HFFc6 (cell line): Measurements from ENCODE around the gene ITLN2. TPM values are rescaled to one million over a fixed set of nuclear protein-coding genes. Genes with fewer than 3 reads are reported as not detected.
"Not testable (repeated sequence)": the region's sequence is repeated elsewhere in the genome, so short reads cannot be mapped to it uniquely, and the experiment has no call there.

Experiments
- DNase-seq: peaks from one replicate; pipeline ENCODE4 v3.0.0-alpha.2; 2018
- H3K27ac Mint-ChIP-seq: 2 replicates; pipeline ENCODE4 v1.8.0; 2020; ENCODE audit warnings: mild to moderate bottlenecking, mixed read lengths
- H3K27me3 Mint-ChIP-seq: 2 replicates; pipeline ENCODE4 v1.8.0; 2021; ENCODE audit warnings: mild to moderate bottlenecking, moderate library complexity, mixed read lengths; ENCODE audit not compliant: insufficient read depth
- H3K36me3 Mint-ChIP-seq: 2 replicates; pipeline ENCODE4 v1.8.0; 2021; ENCODE audit warnings: low read depth, mixed read lengths
- H3K4me1 Mint-ChIP-seq: 2 replicates; pipeline ENCODE4 v1.8.0; 2020; ENCODE audit warnings: low read depth, mixed read lengths
- H3K4me3 Mint-ChIP-seq: 2 replicates; pipeline ENCODE4 v1.8.0; 2020; ENCODE audit warnings: mild to moderate bottlenecking, moderate library complexity, mixed read lengths
- H3K9me3 Mint-ChIP-seq: 2 replicates; pipeline ENCODE4 v1.8.0; 2020; ENCODE audit warnings: mild to moderate bottlenecking, mixed read lengths
- CTCF ChIP-seq: fragments of 200-600 bp; sonication (generic); IDR thresholded peaks from 2 replicates; pipeline ENCODE4 v1.5.0; 2021; ENCODE audit warnings: antibody characterized with exemption, mild to moderate bottlenecking
- total RNA-seq, 6 experiments: library from RNA; stranded (reverse); fragmentation: NEBNext Ultra II Directional; extraction: Animal tissue kit (Norgen Biotek cat#: 25700); gene quantifications; 2 replicates in 1 of 6; 3 replicates in 5 of 6; pipeline ENCODE4 v1.2.3, GENCODE V29; 2021

ITLN2 gene
- total RNA-seq, 6 experiments from 2014 or later, result not detected

DNA sequence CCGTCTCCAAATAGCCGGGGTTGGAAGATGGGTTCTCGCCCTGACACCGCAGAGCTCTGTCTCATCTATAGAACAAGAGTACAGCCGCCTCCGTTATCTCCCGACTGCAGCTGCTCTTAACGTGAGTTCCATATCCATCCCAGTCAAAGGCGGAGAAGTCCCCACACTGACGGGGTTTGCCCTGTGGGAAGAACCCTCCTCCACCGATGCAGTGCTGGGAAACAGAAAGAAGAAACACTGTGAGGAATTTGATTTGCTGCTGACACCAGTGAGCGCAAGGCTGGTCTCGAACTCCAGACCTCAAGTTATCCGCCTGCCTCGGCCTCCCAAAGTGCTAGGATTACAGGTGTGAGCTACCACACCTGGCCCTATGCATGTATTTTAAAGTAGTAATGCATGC lies 9.5 kb downstream of the ITLN2 start:
- DNase-seq, result no peak
- no peak overlapping the region for H3K4me3 Mint-ChIP-seq
- peaks cover 20% of the 10 kb centered on the region for H3K27me3 Mint-ChIP-seq
- H3K4me1 Mint-ChIP-seq, result peaks cover 21% of the 10 kb centered on the region
- H3K27ac Mint-ChIP-seq, result no peak overlapping the region
- H3K36me3 Mint-ChIP-seq, result no peaks in the 10 kb centered on the region
- TF ChIP-seq CTCF, result no peak
- H3K9me3 Mint-ChIP-seq, result no peaks in the 10 kb centered on the region

DNA sequence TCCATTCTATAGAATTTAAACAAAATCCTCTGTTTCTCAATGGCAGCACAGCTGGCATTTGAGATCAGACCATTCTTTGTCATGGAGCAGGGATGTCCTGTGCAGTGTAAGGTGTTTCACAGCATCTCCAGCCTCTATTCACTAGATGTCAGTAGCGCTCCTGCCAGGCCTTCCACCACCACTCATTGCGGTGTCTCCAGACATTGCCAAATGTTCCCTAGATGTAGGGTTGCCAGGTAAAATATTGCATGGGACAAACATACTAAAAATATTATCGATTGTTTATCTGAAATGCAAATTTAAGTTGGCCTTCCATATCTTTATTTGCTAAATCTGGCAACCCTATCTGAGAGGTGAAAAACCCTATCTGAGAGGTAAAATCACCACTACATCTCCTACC lies 11.7 kb downstream of the ITLN2 start:
- no peaks in the 10 kb centered on the region for H3K9me3 Mint-ChIP-seq
- H3K27me3 Mint-ChIP-seq, result peaks cover 20% of the 10 kb centered on the region
- peak; percentile 26; the same call in 1 of the 2 replicates for TF ChIP-seq CTCF
- no peak overlapping the region for H3K27ac Mint-ChIP-seq
- no peak overlapping the region for H3K4me3 Mint-ChIP-seq
- no peaks in the 10 kb centered on the region for H3K36me3 Mint-ChIP-seq
- peaks cover 7% of the 10 kb centered on the region; the same call in 1 of the 2 replicates for H3K4me1 Mint-ChIP-seq
- peak; percentile 11 for DNase-seq

DNA sequence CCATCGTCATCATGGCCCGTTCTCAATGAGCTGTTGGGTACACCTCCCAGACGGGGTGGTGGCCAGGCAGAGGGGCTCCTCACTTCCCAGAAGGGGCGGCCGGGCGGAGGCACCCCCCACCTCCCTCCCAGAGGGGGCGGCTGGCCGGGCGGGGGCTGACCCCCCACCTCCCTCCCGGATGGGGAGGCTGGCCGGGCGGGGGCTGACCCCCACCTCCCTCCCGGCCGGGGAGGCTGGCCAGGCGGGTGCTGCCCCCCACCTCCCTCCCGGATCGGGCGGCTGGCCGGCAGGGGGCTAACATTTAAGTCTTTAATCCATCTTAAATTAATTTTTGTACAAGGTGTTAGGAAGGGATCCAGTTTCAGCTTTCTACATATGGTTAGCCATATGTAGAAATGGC lies 17.9 kb downstream of the ITLN2 start:
- not testable (repeated sequence) for H3K4me3 Mint-ChIP-seq, H3K4me1 Mint-ChIP-seq, H3K27ac Mint-ChIP-seq, H3K9me3 Mint-ChIP-seq, H3K27me3 Mint-ChIP-seq, DNase-seq, H3K36me3 Mint-ChIP-seq

- no peak overlapping the region for H3K27ac Mint-ChIP-seq
- peaks cover 2% of the 10 kb centered on the region for H3K27me3 Mint-ChIP-seq
- H3K36me3 Mint-ChIP-seq, result no peaks in the 10 kb centered on the region
- TF ChIP-seq CTCF, result no peak
- no peaks in the 10 kb centered on the region for H3K9me3 Mint-ChIP-seq
- H3K4me1 Mint-ChIP-seq, result no peaks in the 10 kb centered on the region
- H3K4me3 Mint-ChIP-seq, result no peak overlapping the region
- no peak for DNase-seq
These were observed 18.9 kb downstream of the ITLN2 start for GRCh38 chr1:160935527-160936258.

- H3K27ac Mint-ChIP-seq, H3K4me3 Mint-ChIP-seq, H3K9me3 Mint-ChIP-seq, H3K4me1 Mint-ChIP-seq, H3K36me3 Mint-ChIP-seq, DNase-seq, H3K27me3 Mint-ChIP-seq: not testable (repeated sequence)
These were observed 21.3 kb downstream of the ITLN2 start for GRCh38 chr1:160933305-160933704.

DNA sequence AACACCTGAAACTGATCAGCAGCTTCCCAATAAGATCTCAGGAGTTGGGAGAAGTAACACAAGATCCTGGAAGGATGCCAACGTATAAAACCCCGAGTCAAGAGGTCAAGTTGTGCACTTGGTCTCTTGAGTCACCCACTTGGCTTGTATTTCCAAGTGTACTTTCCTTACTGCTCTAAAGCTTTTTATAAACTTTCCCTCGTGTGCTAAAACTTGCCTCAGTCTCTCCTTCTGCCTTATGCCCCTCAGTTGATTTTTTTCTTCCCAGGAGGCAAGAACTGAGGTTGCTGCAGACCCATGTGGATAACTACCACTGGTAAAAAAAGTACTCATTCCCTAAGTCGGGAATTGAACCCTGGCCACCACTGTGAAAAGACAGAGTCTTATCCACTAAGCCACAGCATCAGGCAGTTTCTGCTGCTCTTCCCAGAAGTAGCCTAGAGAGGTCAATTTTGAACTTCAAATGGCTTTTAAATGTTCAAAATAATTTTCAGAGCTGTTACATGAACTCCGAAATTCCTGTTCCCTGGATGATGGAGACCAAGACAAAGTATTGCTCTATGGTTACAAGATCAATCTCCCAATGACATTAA lies 28.9 kb downstream of the ITLN2 start:
- no peaks in the 10 kb centered on the region; the same call in 1 of the 2 replicates for H3K27me3 Mint-ChIP-seq
- peak; percentile 32 for DNase-seq
- no peak for TF ChIP-seq CTCF
- H3K27ac Mint-ChIP-seq, result no peak overlapping the region
- H3K36me3 Mint-ChIP-seq, result no peaks in the 10 kb centered on the region
- H3K4me3 Mint-ChIP-seq, result no peak overlapping the region
- H3K9me3 Mint-ChIP-seq, result peaks cover 9% of the 10 kb centered on the region; the same call in 1 of the 2 replicates
- no peaks in the 10 kb centered on the region for H3K4me1 Mint-ChIP-seq
